SK-N-SH treated with all-trans-retinoic acid at 6 μM for 48 hours (cell line): Measurements from ENCODE around the gene BCHE.

ENCODE experiments used
- ARNTL ChIP-seq: fragments of 450-650 bp; formaldehyde crosslinking; IDR thresholded peaks from 2 replicates; pipeline ENCODE4 v1.5.0; 2020; ENCODE audit warnings: low read depth, mild to moderate bottlenecking, moderate library complexity, borderline replicate concordance
- CSDC2 ChIP-seq: fragments of 250-450 bp; sonication (Bioruptor Pico); IDR thresholded peaks from 2 replicates; pipeline ENCODE4 v1.5.0; 2020; ENCODE audit warnings: mild to moderate bottlenecking, moderate library complexity
- OSR1 ChIP-seq: fragments of 250-450 bp; sonication (Bioruptor Pico); IDR thresholded peaks from 2 replicates; pipeline ENCODE4 v1.8.0; 2022; ENCODE audit warnings: moderate library complexity, mild to moderate bottlenecking, inconsistent platforms

DNA sequence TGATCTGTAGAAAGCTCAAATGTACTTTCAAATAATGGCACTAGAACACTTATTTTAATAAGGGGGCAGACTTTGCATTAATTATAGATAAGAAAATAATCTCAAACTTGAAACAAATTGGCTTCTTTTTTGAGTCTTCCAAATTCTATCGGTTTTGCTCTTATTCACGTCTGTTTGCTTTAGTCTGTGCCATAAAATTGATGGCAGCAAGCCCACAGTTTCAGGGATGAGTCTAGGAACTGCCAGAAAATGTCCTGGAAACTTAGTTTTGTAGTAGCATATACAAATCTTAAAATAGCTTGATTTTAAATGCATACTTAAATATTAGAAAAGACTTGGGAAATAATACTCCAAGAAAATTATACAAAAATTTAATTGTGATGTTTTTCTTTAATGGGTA, 39.7 kb downstream of the BCHE start:
- TF ChIP-seq OSR1 (CRISPR knock-in tag) (no peak), CSDC2 (CRISPR knock-in tag) (no peak), ARNTL (no peak)
